T-cell (primary cell): ENCODE measurements around the gene OCIAD2. TPM values are rescaled to one million over a fixed set of nuclear protein-coding genes. Genes with fewer than 3 reads are reported as not detected.
A peak's percentile ranks its signal among the peaks of the same experiment; 100 is the strongest.
"Not testable (repeated sequence)": the region's sequence is repeated elsewhere in the genome, so short reads cannot be mapped to it uniquely, and the experiment has no call there.

Experiments used
- ATAC-seq, 4 experiments: fragments of 200-7000 bp in 3 of 4; fragments of 150-1000 bp in 1 of 4; cut with Tn5 transposase; replicated peaks in 1 of 4; 1 replicate in 3 of 4; 2 replicates in 1 of 4; pipeline ENCODE4 v1.10.0; 2021; ENCODE audit warnings: moderate library complexity in 3 of 4, mild to moderate bottlenecking in 2 of 4, moderate number of reproducible peaks in 1 of 4
- CTCF ChIA-PET, 2 donors: fragments of 300-600 bp; sonication (Branson Sonifier 250); formaldehyde crosslinking; loops; one replicate each; lab custom pipeline; 2022; ENCODE audit warnings: antibody characterized with exemption in 2 of 2; lab: Charles Lee
- POLR2A ChIA-PET, 2 donors: fragments of 300-600 bp; sonication (Branson Sonifier 250); formaldehyde crosslinking; loops; one replicate each; lab custom pipeline; 2022; ENCODE audit warnings: antibody characterized with exemption in 2 of 2; lab: Charles Lee
- DNase-seq, 35 experiments: peaks; one replicate each; pipeline versions ENCODE4 v3.0.0 to v3.0.0-alpha.2; 2013 to 2023
- H3K27ac ChIP-seq: one replicate; pipeline ENCODE4 v1.5.1; 2013; ENCODE audit warnings: low read length
- H3K27me3 ChIP-seq, 2 experiments: replicated peaks in 1 of 2; 1 replicate in 1 of 2; 2 replicates in 1 of 2; pipeline versions ENCODE4 v1.6.1 to v1.7.0; 2013; ENCODE audit warnings: low read length in 1 of 2, mixed read lengths in 1 of 2; ENCODE audit not compliant: control insufficient read depth in 2 of 2, insufficient read depth in 2 of 2; ENCODE audit errors: extremely low read depth in 1 of 2
- H3K36me3 ChIP-seq, 2 donors: 1 replicate in 1 of 2; 2 replicates in 1 of 2; pipeline versions ENCODE4 v1.6.1 to v1.7.0; 2013; ENCODE audit warnings: low read length in 1 of 2; ENCODE audit not compliant: control insufficient read depth in 2 of 2, insufficient read depth in 1 of 2; ENCODE audit errors: extremely low read depth in 1 of 2
- H3K4me1 ChIP-seq, 2 experiments: 1 replicate in 1 of 2; 2 replicates in 1 of 2; pipeline versions ENCODE4 v1.6.1 to v1.7.0; 2013; ENCODE audit warnings: low read length in 2 of 2, mixed read lengths in 1 of 2; ENCODE audit not compliant: insufficient read depth in 2 of 2, control insufficient read depth in 1 of 2; ENCODE audit errors: extremely low read depth in 1 of 2
- H3K4me3 ChIP-seq, 2 donors: 1 replicate in 1 of 2; 2 replicates in 1 of 2; pipeline versions ENCODE4 v1.5.1 to v1.7.0; 2013; ENCODE audit warnings: mild to moderate bottlenecking in 2 of 2, low read length in 1 of 2, moderate library complexity in 1 of 2; ENCODE audit not compliant: control insufficient read depth in 1 of 2; ENCODE audit errors: extremely low read depth in 1 of 2
- H3K9me3 ChIP-seq: 2 replicates; pipeline ENCODE4 v1.7.0; 2013
- H3K27ac Mint-ChIP-seq, 2 donors: one replicate each; pipeline ENCODE4 v1.8.0; 2020 to 2021; ENCODE audit warnings: mild to moderate bottlenecking in 2 of 2, mixed read lengths in 2 of 2
- H3K27me3 Mint-ChIP-seq, 2 donors: one replicate each; pipeline ENCODE4 v1.8.0; 2021 to 2022; ENCODE audit warnings: mixed read lengths in 2 of 2
- H3K36me3 Mint-ChIP-seq: one replicate; pipeline ENCODE4 v1.8.0; 2021; ENCODE audit warnings: mixed read lengths
- H3K4me1 Mint-ChIP-seq, 3 donors: one replicate each; pipeline ENCODE4 v1.8.0; 2020 to 2022; ENCODE audit warnings: mixed read lengths in 3 of 3, mild to moderate bottlenecking in 1 of 3
- H3K4me3 Mint-ChIP-seq, 3 donors: one replicate each; pipeline ENCODE4 v1.8.0; 2020 to 2022; ENCODE audit warnings: mild to moderate bottlenecking in 3 of 3, mixed read lengths in 3 of 3, moderate library complexity in 3 of 3
- H3K9me3 Mint-ChIP-seq, 3 donors: one replicate each; pipeline ENCODE4 v1.8.0; 2020 to 2022; ENCODE audit warnings: mixed read lengths in 3 of 3
- WGBS: methylation state at CpG from one replicate; pipeline ENCODE4 v1.1.5; 2013; ENCODE audit warnings: missing lambda C conversion rate; ENCODE audit not compliant: insufficient coverage; 5-methylcytosine and 5-hydroxymethylcytosine counted together
- total RNA-seq, 35 experiments: library from RNA in 6 of 35; stranded (reverse) in 6 of 35; fragments of 120-200 nt in 1 of 35; gene quantifications; one replicate each; pipeline versions ENCODE4 v1.2.1 to v1.2.4 and lab custom pipeline; 2013 to 2026

OCIAD2 gene
- total RNA-seq, 5 donors from 2014 or later (not counting 1 experiment from before 2014, with no cell fraction given) = 54.0 to 150 (median 113) TPM

DNA sequence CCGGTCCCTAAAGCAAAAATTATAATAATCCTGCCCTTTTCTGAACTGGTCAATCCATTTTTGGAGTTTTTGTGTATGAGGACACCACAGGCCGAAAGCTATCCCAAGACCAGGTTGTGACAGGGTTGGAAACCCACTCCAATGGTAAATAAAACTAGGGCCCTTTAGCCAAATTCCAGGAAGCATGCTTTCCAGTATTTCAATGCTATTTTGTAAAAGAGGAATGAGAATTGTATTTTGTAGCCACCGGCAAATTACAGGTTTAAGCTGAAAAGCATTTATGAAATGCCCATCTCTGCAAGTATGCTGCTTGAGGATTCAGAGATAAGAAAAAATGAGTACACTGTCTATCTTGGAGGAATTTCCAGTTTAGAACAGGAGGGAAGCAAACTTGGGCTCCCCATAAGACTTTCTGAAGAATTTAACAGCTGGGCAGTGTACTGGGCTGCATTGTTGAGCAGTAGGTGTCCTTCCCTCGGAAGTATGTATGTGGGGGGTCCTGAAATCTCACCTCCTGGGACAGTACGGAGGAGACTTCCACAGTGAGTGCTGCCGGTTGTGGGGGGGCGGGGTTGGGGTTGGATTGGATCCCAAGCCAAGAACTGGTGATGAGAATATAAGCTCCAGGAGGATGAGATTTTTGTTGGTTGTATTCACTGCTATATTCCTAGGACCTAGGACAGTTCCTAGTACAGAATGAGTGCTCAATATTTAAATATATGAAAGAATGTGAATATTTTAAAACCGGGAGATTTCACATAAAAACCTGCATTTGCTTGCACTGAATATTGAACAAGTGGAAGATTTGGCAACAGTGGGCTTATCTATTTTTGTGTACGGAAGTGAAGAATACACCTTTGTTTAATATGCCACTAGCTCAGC is 26.8 kb downstream of the OCIAD2 start:
- Histone ChIP-seq H3K36me3 (no peaks in the 10 kb centered on the region), H3K27ac (no peak overlapping the region), H3K4me1 (no peaks in the 10 kb centered on the region), H3K9me3 (no peaks in the 10 kb centered on the region), H3K4me3 (no peak overlapping the region), H3K27me3 (no peaks in the 10 kb centered on the region)
- CTCF ChIA-PET = no interaction called here
- DNase-seq (no peak), ATAC-seq (no peak)
- Mint-ChIP-seq H3K36me3 (peaks cover 13% of the 10 kb centered on the region), H3K9me3 (peaks cover 2 to 4% (median 4%) of the 10 kb centered on the region in 3 donors), H3K27ac (no peak overlapping the region), H3K4me3 (no peak overlapping the region), H3K4me1 (no peaks in the 10 kb centered on the region), H3K27me3 (no peaks in the 10 kb centered on the region)
- WGBS = 90% methylated on average over 5 of the region's 9 CpGs
- POLR2A ChIA-PET = no interaction called here

GRCh38 chr4:48877827-48878535 is 28.6 kb downstream of the OCIAD2 start:
- H3K27me3 Mint-ChIP-seq = no peaks in the 10 kb centered on the region
- Histone ChIP-seq H3K36me3 (no peaks in the 10 kb centered on the region), H3K9me3 (no peaks in the 10 kb centered on the region), H3K27ac (no peak overlapping the region), H3K27me3 (no peaks in the 10 kb centered on the region), H3K4me1 (no peaks in the 10 kb centered on the region), H3K4me3 (no peak overlapping the region)
- no peak overlapping the region for H3K4me3 Mint-ChIP-seq
- DNase-seq (no peak), ATAC-seq (no peak)
- H3K36me3 Mint-ChIP-seq = peaks cover 21% of the 10 kb centered on the region
- no peaks in the 10 kb centered on the region for H3K4me1 Mint-ChIP-seq
- H3K9me3 Mint-ChIP-seq = peaks cover 4 to 6% (median 6%) of the 10 kb centered on the region in 3 donors
- POLR2A ChIA-PET = no interaction called here
- WGBS = no CpG with 5 or more reads among the region's 1 CpG
- no peak overlapping the region for H3K27ac Mint-ChIP-seq
- CTCF ChIA-PET = no interaction called here

DNA sequence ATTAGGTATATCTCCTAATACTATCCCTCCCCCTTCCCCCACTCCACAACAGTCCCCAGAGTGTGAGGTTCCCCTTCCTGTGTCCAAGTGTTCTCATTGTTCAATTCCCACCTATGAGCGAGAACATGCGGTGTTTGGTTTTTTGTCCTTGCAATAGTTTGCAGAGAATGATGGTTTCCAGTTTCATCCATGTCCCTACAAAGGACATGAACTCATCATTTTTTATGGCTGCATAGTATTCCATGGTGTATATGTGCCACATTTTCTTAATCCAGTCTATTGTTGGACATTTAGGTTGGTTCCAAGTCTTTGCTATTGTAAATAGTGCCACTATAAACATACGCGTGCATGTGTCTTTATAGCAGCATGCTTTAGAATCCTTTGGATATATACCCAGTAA is 41.9 kb downstream of the OCIAD2 start:
- Mint-ChIP-seq H3K9me3 (peaks cover 6 to 10% (median 6%) of the 10 kb centered on the region in 3 donors), H3K36me3 (peaks cover 20% of the 10 kb centered on the region)
- H3K4me3 Mint-ChIP-seq, CTCF ChIA-PET, H3K27me3 ChIP-seq, H3K27ac Mint-ChIP-seq, H3K9me3 ChIP-seq, POLR2A ChIA-PET, H3K4me1 ChIP-seq, H3K4me1 Mint-ChIP-seq, H3K27ac ChIP-seq, ATAC-seq, H3K27me3 Mint-ChIP-seq, H3K4me3 ChIP-seq, DNase-seq: not testable (repeated sequence)
- H3K36me3 ChIP-seq = peaks cover 0 to 13% of the 10 kb centered on the region in 2 donors
- WGBS = no CpG with 5 or more reads among the region's 4 CpGs

DNA sequence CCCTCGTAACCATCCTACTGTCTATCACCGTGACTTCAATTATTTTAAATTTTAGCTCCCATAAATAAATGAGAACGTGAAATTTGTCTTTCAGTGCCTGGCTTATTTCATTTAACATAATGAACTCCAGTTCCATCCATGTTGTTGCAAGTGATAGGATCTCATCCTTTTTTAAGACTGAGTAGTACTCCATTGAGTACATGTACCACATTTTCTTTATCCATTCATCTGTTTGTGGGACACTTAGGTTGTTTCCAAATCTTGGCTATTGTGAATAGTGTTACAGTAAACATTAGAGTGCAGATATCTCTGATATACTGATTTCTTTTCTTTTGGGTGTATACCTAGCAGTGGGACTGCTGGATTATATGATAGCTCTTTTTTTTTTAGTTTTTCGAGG is 42.8 kb downstream of the OCIAD2 start:
- no peaks in the 10 kb centered on the region for H3K27me3 ChIP-seq
- H3K27me3 Mint-ChIP-seq = no peaks in the 10 kb centered on the region
- no peak for DNase-seq
- no peak overlapping the region for H3K27ac Mint-ChIP-seq
- ATAC-seq = no peak
- peaks cover 11% of the 10 kb centered on the region for H3K36me3 Mint-ChIP-seq
- H3K9me3 Mint-ChIP-seq = peaks cover 6 to 7% (median 6%) of the 10 kb centered on the region in 3 donors
- ChIA-PET CTCF (no interaction called here), POLR2A (no interaction called here)
- no peak overlapping the region for H3K4me3 ChIP-seq
- no peaks in the 10 kb centered on the region for H3K9me3 ChIP-seq
- 100% methylated on average over 2 of the region's 4 CpGs for WGBS
- peaks cover 0 to 18% of the 10 kb centered on the region in 2 donors for H3K36me3 ChIP-seq
- no peaks in the 10 kb centered on the region for H3K4me1 Mint-ChIP-seq
- H3K4me3 Mint-ChIP-seq = no peak overlapping the region
- H3K27ac ChIP-seq = no peak overlapping the region
- no peaks in the 10 kb centered on the region for H3K4me1 ChIP-seq

- ChIA-PET CTCF (no interaction called here), POLR2A (no interaction called here)
- Mint-ChIP-seq H3K27me3 (no peaks in the 10 kb centered on the region), H3K4me3 (no peak overlapping the region), H3K4me1 (no peaks in the 10 kb centered on the region), H3K36me3 (peaks cover 17% of the 10 kb centered on the region), H3K9me3 (peaks cover 6 to 7% (median 6%) of the 10 kb centered on the region in 3 donors), H3K27ac (peak overlapping the region in 1 of 2 donors; percentile 55)
- Histone ChIP-seq H3K27me3 (no peaks in the 10 kb centered on the region), H3K9me3 (no peaks in the 10 kb centered on the region), H3K27ac (no peak overlapping the region), H3K4me1 (no peaks in the 10 kb centered on the region), H3K4me3 (no peak overlapping the region), H3K36me3 (peaks cover 5 to 28% of the 10 kb centered on the region in 2 donors)
- DNase-seq = no peak
- 86% methylated on average over 1 of the region's 1 CpG for WGBS
- ATAC-seq = no peak
Measured at GRCh38 chr4:48862661-48863060, 43.9 kb downstream of the OCIAD2 start.

DNA sequence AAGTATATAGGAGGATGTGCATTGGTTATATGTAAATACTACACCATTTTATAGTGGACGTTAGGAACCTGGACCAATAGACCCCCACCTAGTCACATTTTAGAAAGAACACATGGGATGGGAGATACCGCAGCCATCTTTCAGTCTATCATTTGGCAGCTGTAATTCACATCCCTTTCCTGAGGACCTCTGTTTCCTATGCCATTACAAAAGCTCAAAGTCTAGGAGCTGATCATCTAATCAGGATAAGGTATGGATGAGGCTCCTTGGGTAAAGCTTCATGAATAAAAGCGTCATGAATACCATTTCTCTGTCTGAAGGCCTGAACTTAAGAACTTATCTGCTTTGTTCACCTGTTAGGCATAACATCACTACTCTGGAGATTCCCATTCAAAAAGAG is 44.5 kb downstream of the OCIAD2 start:
- peaks cover 19% of the 10 kb centered on the region for H3K36me3 Mint-ChIP-seq
- H3K27me3 Mint-ChIP-seq = no peaks in the 10 kb centered on the region
- Histone ChIP-seq H3K9me3 (no peaks in the 10 kb centered on the region), H3K27me3 (no peaks in the 10 kb centered on the region), H3K36me3 (peaks cover 5 to 30% of the 10 kb centered on the region in 2 donors), H3K27ac (no peak overlapping the region), H3K4me3 (no peak overlapping the region), H3K4me1 (no peaks in the 10 kb centered on the region)
- no peak for ATAC-seq
- peaks cover 6 to 7% (median 6%) of the 10 kb centered on the region in 3 donors for H3K9me3 Mint-ChIP-seq
- DNase-seq = no peak
- WGBS = 100% methylated on average over 1 of the region's 3 CpGs
- H3K27ac Mint-ChIP-seq = no peak overlapping the region
- ChIA-PET POLR2A (no interaction called here), CTCF (no interaction called here)
- no peaks in the 10 kb centered on the region for H3K4me1 Mint-ChIP-seq
- no peak overlapping the region for H3K4me3 Mint-ChIP-seq
